Astrocyte (in vitro differentiated cells and primary cell): ENCODE results near the gene EARS2. TPM values are rescaled to one million over a fixed set of nuclear protein-coding genes. Genes with fewer than 3 reads are reported as not detected.

ENCODE experiments used
- DNase-seq: peaks from one replicate; pipeline ENCODE4 v3.0.0-alpha.2; 2010; ENCODE audit warnings: low read depth
- FAIRE-seq: peaks from 2 replicates; lab custom pipeline; 2011; peaks lifted over from hg19 to GRCh38; lab: Jason Lieb, UNC
- H2AFZ ChIP-seq: 2 replicates; pipeline ENCODE4 v1.6.0; 2012; ENCODE audit warnings: low read depth, low read length, inconsistent platforms
- H3K27ac ChIP-seq: 2 replicates; pipeline ENCODE4 v1.5.1; 2011; ENCODE audit warnings: low read depth, low read length, inconsistent platforms
- H3K27me3 ChIP-seq: 2 replicates; pipeline ENCODE4 v1.6.0; 2011; ENCODE audit warnings: low read length, inconsistent platforms; ENCODE audit not compliant: insufficient read depth
- H3K36me3 ChIP-seq: 2 replicates; pipeline ENCODE4 v1.5.1; 2011; ENCODE audit warnings: low read length, inconsistent platforms; ENCODE audit not compliant: insufficient read depth
- H3K4me1 ChIP-seq: 2 replicates; pipeline ENCODE4 v1.5.1; 2011; ENCODE audit warnings: low read length, inconsistent platforms; ENCODE audit not compliant: insufficient read depth
- H3K4me2 ChIP-seq: 2 replicates; pipeline ENCODE4 v1.6.0; 2012; ENCODE audit warnings: low read length, inconsistent platforms
- H3K4me3 ChIP-seq: 2 replicates; pipeline ENCODE4 v1.5.1; 2011; ENCODE audit warnings: low read depth, mild to moderate bottlenecking, low read length, inconsistent platforms; ENCODE audit not compliant: insufficient read depth
- H3K79me2 ChIP-seq: 2 replicates; pipeline ENCODE4 v1.6.0; 2012; ENCODE audit warnings: mild to moderate bottlenecking, low read length, inconsistent platforms; ENCODE audit not compliant: insufficient read depth
- H3K9ac ChIP-seq: 2 replicates; pipeline ENCODE4 v1.6.0; 2012; ENCODE audit warnings: mild to moderate bottlenecking, low read length, inconsistent platforms
- H3K9me3 ChIP-seq: 2 replicates; pipeline ENCODE4 v1.5.1; 2012; ENCODE audit warnings: low read depth, mild to moderate bottlenecking, low read length, inconsistent platforms; ENCODE audit not compliant: insufficient read depth
- H4K20me1 ChIP-seq: 2 replicates; pipeline ENCODE4 v1.6.0; 2012; ENCODE audit warnings: low read length, inconsistent platforms; ENCODE audit not compliant: insufficient read depth
- H3K27ac Mint-ChIP-seq: one replicate; pipeline ENCODE4 v1.8.0; 2021; ENCODE audit warnings: mild to moderate bottlenecking, mixed read lengths; ENCODE audit not compliant: unreplicated experiment
- H3K27me3 Mint-ChIP-seq: one replicate; pipeline ENCODE4 v1.8.0; 2021; ENCODE audit warnings: low read depth, mixed read lengths; ENCODE audit not compliant: unreplicated experiment
- H3K36me3 Mint-ChIP-seq: one replicate; pipeline ENCODE4 v1.8.0; 2021; ENCODE audit warnings: low read depth, mixed read lengths; ENCODE audit not compliant: unreplicated experiment
- H3K4me1 Mint-ChIP-seq: one replicate; pipeline ENCODE4 v1.8.0; 2021; ENCODE audit warnings: low read depth, mixed read lengths; ENCODE audit not compliant: unreplicated experiment
- H3K4me3 Mint-ChIP-seq: one replicate; pipeline ENCODE4 v1.8.0; 2021; ENCODE audit warnings: mild to moderate bottlenecking, moderate library complexity, mixed read lengths; ENCODE audit not compliant: unreplicated experiment
- H3K9me3 Mint-ChIP-seq: one replicate; pipeline ENCODE4 v1.8.0; 2021; ENCODE audit warnings: mild to moderate bottlenecking, mixed read lengths; ENCODE audit not compliant: unreplicated experiment
- CTCF ChIP-seq: IDR thresholded peaks from 2 replicates; pipeline ENCODE4 v1.5.1; 2011; ENCODE audit warnings: low read depth, mild to moderate bottlenecking, inconsistent platforms, low read length, moderate library complexity; ENCODE audit not compliant: insufficient read depth
- EZH2 ChIP-seq: IDR thresholded peaks from 2 replicates; pipeline ENCODE4 v1.6.1; 2012; ENCODE audit warnings: mild to moderate bottlenecking, low read length, inconsistent platforms; ENCODE audit not compliant: insufficient read depth
- total RNA-seq: library from RNA; stranded (reverse); gene quantifications from 2 replicates; pipeline ENCODE4 v1.2.1, GENCODE V29; 2021

Gene EARS2
- total RNA-seq, 1 donor from 2014 or later: 19.4 TPM

GRCh38 chr16:23501291-23501690, 55.9 kb downstream of the EARS2 start:
- Histone ChIP-seq H3K27ac (no peak overlapping the region), H3K79me2 (peaks cover 68% of the 10 kb centered on the region), H4K20me1 (peaks cover 87% of the 10 kb centered on the region), H3K4me1 (peaks cover 28% of the 10 kb centered on the region), H3K36me3 (no peaks in the 10 kb centered on the region), H3K27me3 (no peaks in the 10 kb centered on the region), H3K9me3 (no peaks in the 10 kb centered on the region), H3K4me3 (no peak overlapping the region), H2AFZ (no peak overlapping the region), H3K4me2 (no peak overlapping the region), H3K9ac (no peak overlapping the region)
- no peaks in the 10 kb centered on the region for H3K27me3 Mint-ChIP-seq
- H3K4me3 Mint-ChIP-seq: no peak overlapping the region
- peaks cover 49% of the 10 kb centered on the region for H3K4me1 Mint-ChIP-seq
- TF ChIP-seq EZH2 (no peak), CTCF (no peak)
- no peak for FAIRE-seq
- peaks cover 10% of the 10 kb centered on the region for H3K36me3 Mint-ChIP-seq
- no peak overlapping the region for H3K27ac Mint-ChIP-seq
- no peak for DNase-seq
- no peaks in the 10 kb centered on the region for H3K9me3 Mint-ChIP-seq

- no peaks in the 10 kb centered on the region for H3K27me3 Mint-ChIP-seq
- no peak for TF ChIP-seq EZH2
- Histone ChIP-seq H3K9ac (no peak overlapping the region), H3K79me2 (peaks cover 66% of the 10 kb centered on the region), H3K36me3 (no peaks in the 10 kb centered on the region), H2AFZ (no peak overlapping the region), H3K9me3 (no peaks in the 10 kb centered on the region), H3K4me2 (no peak overlapping the region), H4K20me1 (peaks cover 83% of the 10 kb centered on the region), H3K27me3 (no peaks in the 10 kb centered on the region), H3K27ac (no peak overlapping the region), H3K4me3 (no peak overlapping the region), H3K4me1 (peaks cover 24% of the 10 kb centered on the region)
- H3K9me3 Mint-ChIP-seq: no peaks in the 10 kb centered on the region
- no peak overlapping the region for H3K4me3 Mint-ChIP-seq
- peaks cover 44% of the 10 kb centered on the region for H3K4me1 Mint-ChIP-seq
- FAIRE-seq: no peak
- DNase-seq: no peak
- H3K27ac Mint-ChIP-seq: no peak overlapping the region
- H3K36me3 Mint-ChIP-seq: peaks cover 12% of the 10 kb centered on the region
These were observed 56.3 kb downstream of the EARS2 start for GRCh38 chr16:23500862-23501225.

GRCh38 chr16:23500212-23500861, 56.8 kb downstream of the EARS2 start:
- DNase-seq: no peak
- Histone ChIP-seq H3K9ac (no peak overlapping the region), H3K27ac (no peak overlapping the region), H3K4me2 (no peak overlapping the region), H3K36me3 (no peaks in the 10 kb centered on the region), H3K4me3 (no peak overlapping the region), H3K27me3 (no peaks in the 10 kb centered on the region), H4K20me1 (peaks cover 83% of the 10 kb centered on the region), H3K79me2 (peaks cover 66% of the 10 kb centered on the region), H3K9me3 (no peaks in the 10 kb centered on the region), H3K4me1 (peaks cover 19% of the 10 kb centered on the region), H2AFZ (no peak overlapping the region)
- H3K36me3 Mint-ChIP-seq: peaks cover 14% of the 10 kb centered on the region
- no peaks in the 10 kb centered on the region for H3K9me3 Mint-ChIP-seq
- H3K4me3 Mint-ChIP-seq: no peak overlapping the region
- no peak for FAIRE-seq
- H3K4me1 Mint-ChIP-seq: peaks cover 40% of the 10 kb centered on the region
- H3K27ac Mint-ChIP-seq: no peak overlapping the region
- H3K27me3 Mint-ChIP-seq: no peaks in the 10 kb centered on the region
- no peak for TF ChIP-seq CTCF
- no peak for TF ChIP-seq EZH2
